Smooth muscle cell (in vitro differentiated cells): ENCODE data around the gene RNF220. TPM values are rescaled to one million over a fixed set of nuclear protein-coding genes. Genes with fewer than 3 reads are reported as not detected.

Experiments used
- DNase-seq: peaks from one replicate; lab custom pipeline; 2025; ENCODE audit not compliant: unreplicated experiment; lab: John Stamatoyannopoulos, UW
- H2AFZ ChIP-seq: fragments of 200-600 bp; sonication (generic); 2 replicates; pipeline ENCODE4 v1.6.0; 2016; ENCODE audit warnings: antibody characterized with exemption, low read depth, mild to moderate bottlenecking
- H3F3A ChIP-seq: fragments of 200-600 bp; sonication (generic); 2 replicates; pipeline ENCODE4 v1.6.0; 2017; ENCODE audit warnings: antibody characterized with exemption, low read depth
- H3K27ac ChIP-seq: fragments of 200-600 bp; sonication (generic); 2 replicates; pipeline ENCODE4 v1.5.1; 2016; ENCODE audit warnings: low read depth, mild to moderate bottlenecking
- H3K27me3 ChIP-seq: fragments of 200-600 bp; sonication (generic); 2 replicates; pipeline ENCODE4 v1.6.1; 2016; ENCODE audit warnings: low read depth, mild to moderate bottlenecking
- H3K36me3 ChIP-seq: fragments of 200-600 bp; sonication (generic); 2 replicates; pipeline ENCODE4 v1.5.1; 2016; ENCODE audit warnings: low read depth
- H3K4me1 ChIP-seq: fragments of 200-600 bp; sonication (generic); 2 replicates; pipeline ENCODE4 v1.5.1; 2016; ENCODE audit warnings: low read depth
- H3K4me2 ChIP-seq: fragments of 200-600 bp; sonication (generic); 2 replicates; pipeline ENCODE4 v1.6.0; 2016; ENCODE audit warnings: mild to moderate bottlenecking
- H3K4me3 ChIP-seq: fragments of 200-600 bp; sonication (generic); 2 replicates; pipeline ENCODE4 v1.5.1; 2016; ENCODE audit warnings: mild to moderate bottlenecking
- H3K79me2 ChIP-seq: fragments of 200-600 bp; sonication (generic); 2 replicates; pipeline ENCODE4 v1.6.0; 2016; ENCODE audit warnings: low read depth, mild to moderate bottlenecking
- H3K9ac ChIP-seq: fragments of 200-600 bp; sonication (generic); 2 replicates; pipeline ENCODE4 v1.6.0; 2016; ENCODE audit warnings: low read depth
- H3K9me3 ChIP-seq: fragments of 200-600 bp; sonication (generic); replicated peaks from 2 replicates; pipeline ENCODE4 v1.5.1; 2016; ENCODE audit warnings: low read depth
- H4K20me1 ChIP-seq: fragments of 200-600 bp; sonication (generic); 2 replicates; pipeline ENCODE4 v1.6.0; 2016; ENCODE audit warnings: low read depth
- CTCF ChIP-seq: fragments of 200-600 bp; sonication (generic); IDR thresholded peaks from 2 replicates; pipeline ENCODE4 v1.5.1; 2017; ENCODE audit warnings: borderline replicate concordance, mild to moderate bottlenecking, antibody characterized with exemption; ENCODE audit not compliant: insufficient read depth, poor library complexity, severe bottlenecking
- WGBS: methylation state at CpG from one replicate; pipeline ENCODE4 v1.1.7; 2016; ENCODE audit warnings: low lambda C conversion rate; 5-methylcytosine and 5-hydroxymethylcytosine counted together
- polyA plus RNA-seq: library from polyadenylated mRNA; unstranded; fragments of >200 nt; fragmentation: Nextera tagmentation; extraction: Ambion mirVana; gene quantifications from 2 replicates; pipeline ENCODE4 v1.2.1, GENCODE V29; 2016
- total RNA-seq: library from RNA; depleted of rRNA; stranded (reverse); fragments of >200 nt; gene quantifications from 2 replicates; pipeline ENCODE4 v1.2.3, GENCODE V29; 2014

RNF220 gene
- total and polyA plus RNA-seq, 2 experiments from 2014 or later, result 65.8 to 71.1 TPM

GRCh38 chr1:44497422-44498170 is 92.5 kb downstream of the RNF220 start:
- no peak overlapping the region for H3K27ac ChIP-seq
- TF ChIP-seq CTCF, result no peak
- no peaks in the 10 kb centered on the region for H3K9me3 ChIP-seq
- no peaks in the 10 kb centered on the region for H3F3A ChIP-seq
- peaks cover 72% of the 10 kb centered on the region for H3K27me3 ChIP-seq
- no peak overlapping the region for H3K4me2 ChIP-seq
- DNase-seq, result no peak
- 91% methylated on average over 12 of the region's 12 CpGs for whole genome bisulfite sequencing
- H3K4me3 ChIP-seq, result no peak overlapping the region
- no peaks in the 10 kb centered on the region for H4K20me1 ChIP-seq
- no peak overlapping the region for H2AFZ ChIP-seq
- H3K79me2 ChIP-seq, result no peaks in the 10 kb centered on the region
- no peak overlapping the region for H3K9ac ChIP-seq
- peaks cover 15% of the 10 kb centered on the region for H3K4me1 ChIP-seq
- no peaks in the 10 kb centered on the region for H3K36me3 ChIP-seq

GRCh38 chr1:44499306-44499705 is 94.3 kb downstream of the RNF220 start:
- no peak overlapping the region for H3K4me2 ChIP-seq
- H3K79me2 ChIP-seq, result no peaks in the 10 kb centered on the region
- H3K36me3 ChIP-seq, result no peaks in the 10 kb centered on the region
- peaks cover 66% of the 10 kb centered on the region for H3K27me3 ChIP-seq
- 94% methylated on average over 3 of the region's 3 CpGs for WGBS
- no peak overlapping the region for H3K9ac ChIP-seq
- no peaks in the 10 kb centered on the region for H3F3A ChIP-seq
- no peak for TF ChIP-seq CTCF
- DNase-seq, result no peak
- no peak overlapping the region for H3K4me3 ChIP-seq
- no peaks in the 10 kb centered on the region for H3K9me3 ChIP-seq
- peaks cover 15% of the 10 kb centered on the region for H3K4me1 ChIP-seq
- no peak overlapping the region for H3K27ac ChIP-seq
- no peaks in the 10 kb centered on the region for H4K20me1 ChIP-seq
- no peak overlapping the region for H2AFZ ChIP-seq

- Histone ChIP-seq H3K4me1 (peaks cover 15% of the 10 kb centered on the region), H3K4me2 (peak overlapping the region; percentile 75), H3K79me2 (no peaks in the 10 kb centered on the region), H3K36me3 (no peaks in the 10 kb centered on the region), H3K4me3 (peak overlapping the region; percentile 25), H3K27me3 (peaks cover 60% of the 10 kb centered on the region), H3K9ac (no peak overlapping the region), H2AFZ (peak overlapping the region; percentile 52), H3F3A (no peaks in the 10 kb centered on the region), H4K20me1 (no peaks in the 10 kb centered on the region), H3K9me3 (no peaks in the 10 kb centered on the region), H3K27ac (no peak overlapping the region)
- no peak for DNase-seq
- WGBS, result 19% methylated on average over 17 of the region's 17 CpGs
- TF ChIP-seq CTCF, result peak; percentile 38
These were observed 95.4 kb downstream of the RNF220 start for GRCh38 chr1:44500181-44501046.
